NCI-H345 (cell line): ENCODE results near the gene RTTN.

Experiments
- DNase-seq: peaks from one replicate; lab custom pipeline; 2025; lab: John Stamatoyannopoulos, UW

Gene RTTN

GRCh38 chr18:69974365-69974764 lies 231.1 kb downstream of the RTTN start:
- no peak for DNase-seq

GRCh38 chr18:69969491-69969890 lies 236.0 kb downstream of the RTTN start:
- DNase-seq = no peak

GRCh38 chr18:69968039-69968438 lies 237.4 kb downstream of the RTTN start:
- peak; percentile 89 for DNase-seq

- no peak for DNase-seq
Observed at GRCh38 chr18:69963196-69963595, 242.3 kb downstream of the RTTN start.

- no peak for DNase-seq
Observed at GRCh38 chr18:69961718-69962117, 243.8 kb downstream of the RTTN start.

- DNase-seq = no peak
Observed at GRCh38 chr18:69958422-69958821, 247.1 kb downstream of the RTTN start.

- DNase-seq = no peak
Observed at GRCh38 chr18:69957747-69958146, 247.7 kb downstream of the RTTN start.

- DNase-seq = no peak
Observed at GRCh38 chr18:69956665-69957620, 248.5 kb downstream of the RTTN start.

GRCh38 chr18:69956057-69956456 lies 249.4 kb downstream of the RTTN start:
- DNase-seq = no peak

GRCh38 chr18:69954719-69955480 lies 250.6 kb downstream of the RTTN start:
- no peak for DNase-seq

GRCh38 chr18:69953191-69953590 lies 252.3 kb downstream of the RTTN start:
- no peak for DNase-seq
